Ecto neural progenitor cell (in vitro differentiated cells): ENCODE results near the gene NPHP4.

Source experiments
- DNase-seq: peaks from one replicate; pipeline ENCODE4 v3.0.0-alpha.2; 2018; ENCODE audit warnings: low spot score

NPHP4 gene

DNA sequence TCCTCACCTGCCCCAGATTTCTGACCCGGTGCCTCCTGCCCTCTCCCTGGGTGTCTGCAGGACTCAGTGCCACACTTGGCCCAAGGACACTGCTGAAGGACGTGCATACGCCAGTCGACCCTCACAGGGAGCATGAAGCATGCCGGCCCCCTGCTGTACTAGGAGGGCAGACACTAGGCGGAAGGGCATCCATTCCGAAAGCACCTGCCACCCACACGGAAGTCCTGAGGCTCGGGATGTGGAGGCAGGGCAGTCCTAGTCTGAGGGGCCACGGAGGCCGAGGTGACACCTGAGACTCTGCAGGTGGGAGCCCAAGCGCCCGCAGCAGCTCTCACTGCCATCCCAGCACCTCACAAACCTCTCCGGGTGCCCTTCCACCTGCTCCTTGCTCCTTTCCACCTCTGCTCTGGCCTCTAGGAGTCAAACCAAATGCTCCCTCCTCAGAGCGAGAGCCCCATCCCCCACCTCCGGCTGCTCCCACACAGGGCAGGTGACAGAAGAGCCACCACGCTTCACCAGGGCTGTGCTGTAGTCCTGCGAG, 2.4 kb downstream of the NPHP4 start:
- DNase-seq, result no peak

DNA sequence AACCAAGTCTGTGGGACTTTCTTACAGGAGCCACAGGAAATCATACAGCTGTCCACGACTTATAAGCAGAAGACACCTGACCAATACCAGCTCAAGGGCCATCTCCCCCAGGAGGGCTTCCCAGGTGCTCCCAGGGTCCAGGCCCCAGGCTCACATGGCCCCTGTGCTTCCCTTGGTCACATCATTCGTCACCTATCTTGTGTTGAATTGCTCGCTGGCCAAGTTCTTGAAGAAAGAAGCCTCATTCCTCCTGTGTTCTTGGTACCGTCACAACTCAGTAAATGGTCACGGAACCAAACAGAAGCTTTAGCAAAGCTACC, 3.0 kb downstream of the NPHP4 start:
- DNase-seq, result no peak

DNA sequence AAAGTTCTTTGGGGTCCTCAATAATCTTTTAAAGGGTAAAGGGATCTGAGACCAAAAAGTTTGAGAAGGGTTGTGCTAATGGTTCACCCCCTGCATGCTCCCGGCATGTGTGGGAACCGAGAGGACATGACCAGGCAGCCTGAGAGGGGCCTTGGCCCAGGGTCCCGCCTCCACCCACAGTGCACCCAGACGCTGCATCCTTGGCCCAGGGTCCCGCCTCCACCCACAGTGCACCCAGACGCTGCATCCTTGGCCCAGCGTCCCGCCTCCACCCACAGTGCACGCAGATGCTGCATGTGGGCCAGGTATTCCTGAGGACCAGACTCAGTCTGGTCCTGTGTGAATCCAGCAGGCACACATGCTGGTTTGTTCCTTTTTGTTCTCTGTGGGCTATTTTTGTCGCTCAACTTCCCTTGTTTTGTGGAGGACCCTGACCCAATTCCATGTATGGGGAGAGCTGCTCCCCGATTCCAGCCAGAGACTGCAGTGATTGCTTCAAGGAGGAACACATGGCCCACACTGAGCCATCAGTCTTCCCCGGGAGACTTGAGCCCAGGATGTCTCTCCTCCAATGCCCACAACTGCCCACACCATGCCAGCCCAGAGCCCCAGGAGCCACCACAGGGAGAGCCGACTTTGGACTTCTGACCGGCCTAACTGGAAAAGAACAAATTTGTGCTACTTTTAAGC, 3.5 kb downstream of the NPHP4 start:
- DNase-seq, result no peak

DNA sequence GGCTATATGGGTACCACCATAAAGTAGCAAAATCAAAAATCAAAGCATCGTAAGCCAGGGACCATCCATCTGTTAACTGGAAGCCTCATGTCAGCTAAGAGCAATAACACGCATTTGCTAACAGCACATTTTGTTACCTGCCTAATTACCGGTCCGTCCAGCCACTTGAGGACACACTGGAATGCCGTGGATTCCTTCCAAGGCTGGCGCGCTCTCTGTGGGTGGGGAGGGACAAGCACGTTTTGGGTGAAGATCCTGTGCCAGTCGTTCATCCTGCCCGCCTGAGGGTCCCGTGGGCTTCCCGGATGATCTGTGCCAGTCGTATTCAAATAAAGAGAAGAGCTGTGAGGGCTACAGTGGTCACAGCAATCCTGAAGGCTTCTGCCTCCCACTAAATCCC, 6.2 kb downstream of the NPHP4 start:
- DNase-seq, result no peak

DNA sequence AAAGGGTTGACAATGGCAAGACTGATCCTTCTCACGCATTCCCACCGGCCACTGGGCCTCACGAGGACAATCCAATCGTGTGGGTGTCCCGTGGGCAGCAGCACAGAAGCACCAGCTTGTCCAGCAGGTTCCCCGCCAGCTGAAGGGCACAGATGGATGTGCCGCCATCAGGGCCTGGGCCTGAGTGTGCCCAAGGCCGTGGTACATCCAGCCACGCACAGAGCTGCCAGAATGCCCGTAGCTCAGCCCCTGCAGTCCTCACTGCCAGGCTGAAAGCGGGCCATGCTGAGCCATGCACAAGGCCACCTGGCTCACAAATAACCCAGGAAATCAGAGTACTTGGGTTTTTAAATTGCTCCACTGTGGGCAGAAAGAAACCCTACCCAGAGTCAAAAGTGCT, 7.0 kb downstream of the NPHP4 start:
- DNase-seq, result no peak

DNA sequence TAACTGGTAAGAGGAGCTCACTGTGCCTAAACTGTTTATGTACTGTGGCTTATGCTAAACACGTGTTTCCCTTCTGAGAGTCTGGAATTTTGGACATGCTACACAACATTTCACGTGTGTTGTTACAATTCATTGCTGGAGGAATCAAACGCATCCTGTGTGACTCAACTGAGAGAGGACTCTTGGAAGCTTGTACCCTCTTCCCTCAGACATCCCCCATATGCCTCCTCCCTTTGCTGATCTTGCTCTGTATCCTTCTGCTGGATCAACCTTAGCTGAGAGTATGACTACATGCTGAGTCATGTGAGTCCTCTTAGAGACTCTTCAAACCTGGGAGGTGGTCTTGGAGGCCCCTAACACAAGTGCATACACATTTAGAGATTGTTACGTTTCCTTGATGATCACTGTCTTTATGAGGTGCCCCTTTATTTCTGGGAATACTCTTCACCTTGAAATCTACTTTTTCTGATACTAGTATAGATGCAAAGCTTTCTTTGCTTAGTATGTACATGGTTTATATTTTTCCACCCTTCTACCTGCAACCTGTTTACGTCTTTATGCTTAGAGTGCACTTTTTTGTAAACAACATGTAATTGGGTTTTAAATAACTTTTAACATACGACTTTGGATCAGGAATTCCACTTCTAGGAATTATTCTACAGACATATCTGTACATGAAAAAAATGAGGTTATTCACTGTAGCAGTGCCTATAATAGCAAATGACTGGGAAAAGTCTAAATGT, 8.7 kb downstream of the NPHP4 start:
- DNase-seq, result no peak

DNA sequence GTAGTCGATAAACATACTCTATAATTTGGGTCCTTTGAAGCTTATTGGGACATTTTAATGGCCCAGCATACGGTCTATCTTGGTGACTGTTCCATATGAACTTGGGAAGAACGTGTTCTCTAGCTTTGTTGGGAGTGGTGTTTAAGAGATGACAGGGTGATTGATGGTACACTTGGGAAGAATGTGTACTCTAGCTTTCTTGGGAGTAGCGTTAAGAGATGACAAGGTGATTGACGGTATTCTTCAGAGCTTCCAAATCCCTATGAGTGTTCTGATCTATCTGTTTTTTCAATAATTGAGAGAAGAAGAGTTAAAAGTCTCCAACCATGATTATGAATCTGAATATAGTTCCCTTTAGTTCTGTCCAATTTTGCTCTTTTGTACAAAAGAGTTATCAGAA, 9.4 kb downstream of the NPHP4 start:
- no peak for DNase-seq

DNA sequence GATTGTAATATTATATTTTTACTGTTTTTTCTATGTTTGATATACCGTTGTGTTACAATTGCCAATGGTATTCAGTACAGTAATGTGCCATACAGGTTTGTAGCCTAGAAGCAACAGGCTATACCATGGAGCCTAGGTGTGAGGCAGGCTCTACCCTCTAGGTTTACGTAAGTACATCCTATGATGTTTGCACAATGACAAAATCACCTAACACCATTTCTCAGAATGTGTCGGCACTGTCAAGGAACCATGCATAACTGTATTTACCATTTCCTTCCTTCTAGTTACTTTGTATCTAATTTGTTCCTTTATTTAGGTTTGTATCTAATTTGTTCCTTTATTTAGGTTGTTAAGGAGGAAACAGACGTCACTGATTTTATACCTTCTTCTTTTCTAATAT, 9.9 kb downstream of the NPHP4 start:
- DNase-seq, result no peak

DNA sequence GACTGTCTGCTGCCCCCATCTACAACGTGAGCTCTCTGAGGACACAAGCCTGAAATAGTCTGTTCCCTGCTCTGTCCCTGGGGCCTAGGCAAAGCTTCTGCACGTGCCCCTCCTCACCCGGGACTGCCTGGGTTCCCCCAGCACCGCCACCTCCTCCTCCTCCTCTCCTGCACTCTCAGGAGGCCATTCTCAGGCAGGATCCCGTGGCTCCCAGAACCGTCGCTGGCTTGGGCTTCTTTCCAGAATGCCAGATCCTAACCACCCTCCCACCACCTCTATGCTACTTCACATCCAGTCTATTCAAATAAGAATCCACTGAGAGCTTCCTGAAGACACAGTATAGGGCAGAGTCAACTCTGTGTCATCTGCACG, 11.2 kb downstream of the NPHP4 start:
- DNase-seq, result no peak

DNA sequence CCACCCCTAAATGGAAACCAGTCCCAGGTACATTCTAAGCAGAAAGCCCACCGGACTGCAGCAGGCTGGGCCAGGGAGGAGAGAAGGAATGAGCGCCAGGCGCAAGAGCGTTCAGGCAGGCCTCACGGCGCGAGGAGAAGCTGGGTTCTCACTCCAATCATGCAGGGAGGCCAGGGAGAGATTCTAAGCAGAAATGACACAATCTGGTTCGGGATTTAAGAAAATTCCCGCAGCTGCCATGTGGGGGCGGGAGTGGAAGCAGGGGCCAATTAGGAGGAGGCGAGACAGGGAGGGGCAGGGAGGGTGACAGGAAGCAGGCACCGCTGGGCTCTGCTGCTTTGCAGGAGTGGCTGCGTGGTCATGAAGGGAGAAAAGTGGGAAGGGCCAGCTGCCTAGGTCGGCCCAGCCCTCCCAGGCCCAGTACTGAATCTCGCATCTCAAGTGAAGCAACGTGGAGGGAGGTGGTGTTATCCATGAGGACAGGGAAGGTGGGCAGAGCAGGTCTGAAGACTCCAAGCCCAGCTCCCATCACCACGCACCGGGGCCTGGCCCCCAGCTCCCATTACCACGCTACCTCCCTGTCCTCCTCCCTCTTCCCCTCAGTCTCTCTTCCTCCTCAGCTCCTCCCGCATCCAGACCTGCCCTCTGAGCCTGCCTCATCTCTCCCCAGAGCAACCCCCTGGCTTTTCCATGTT, 11.8 kb downstream of the NPHP4 start:
- DNase-seq, result peak; percentile 86

DNA sequence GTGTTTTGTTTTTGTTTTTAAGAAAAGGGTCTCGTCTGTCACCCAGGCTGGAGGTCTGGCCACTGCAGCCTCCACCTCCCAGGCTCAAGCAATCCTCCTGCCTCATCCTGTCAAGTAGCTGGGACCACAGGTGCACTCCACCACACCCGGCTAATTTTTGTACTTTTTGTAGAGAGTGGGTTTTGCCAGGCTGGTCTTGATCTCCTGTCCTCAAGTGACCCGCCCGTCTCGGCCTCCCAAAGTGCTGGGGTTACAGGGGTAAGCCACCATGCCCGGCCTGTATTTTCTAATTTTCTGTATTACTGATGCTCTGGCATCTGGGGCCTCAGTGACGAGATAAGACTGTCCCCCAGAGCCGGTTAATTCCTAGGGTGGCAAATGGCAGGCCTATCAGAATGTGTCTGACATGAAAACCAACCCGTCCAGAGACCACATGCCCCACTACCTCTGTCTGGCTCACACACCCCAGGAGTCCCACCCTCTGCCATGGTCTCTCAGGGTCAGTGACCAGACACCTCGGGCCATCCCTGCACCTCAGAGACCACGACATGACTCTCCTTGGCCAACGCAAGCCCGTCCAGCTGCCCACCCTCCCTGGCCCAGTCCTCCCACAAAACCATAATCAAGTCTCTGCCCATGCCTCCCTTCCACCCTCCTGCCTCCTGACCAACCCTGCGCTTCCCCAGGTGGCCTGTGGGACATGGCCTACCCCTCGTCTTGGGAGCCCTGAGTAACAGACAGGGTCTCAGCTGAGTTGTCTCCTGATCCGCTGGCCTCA, 12.5 kb downstream of the NPHP4 start:
- no peak for DNase-seq

DNA sequence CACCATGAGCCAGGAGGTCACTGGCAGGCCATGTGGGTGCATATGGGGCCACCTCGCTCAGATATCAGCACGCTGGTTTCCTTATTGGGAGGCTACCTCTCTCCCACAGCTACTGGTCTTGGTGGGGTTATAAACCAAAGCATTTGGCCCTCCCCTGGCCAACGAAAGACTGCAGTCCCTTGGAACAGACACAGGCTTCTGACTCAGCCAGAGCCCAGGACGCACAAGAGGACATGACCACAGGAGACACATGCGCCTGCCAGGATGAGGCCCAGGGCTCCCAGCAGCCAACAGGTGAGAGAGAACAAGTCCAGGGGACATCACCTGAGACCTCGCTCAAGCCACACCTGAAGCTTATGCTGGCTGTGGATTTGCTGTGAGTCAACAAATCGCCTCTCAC, 13.8 kb downstream of the NPHP4 start:
- no peak for DNase-seq

DNA sequence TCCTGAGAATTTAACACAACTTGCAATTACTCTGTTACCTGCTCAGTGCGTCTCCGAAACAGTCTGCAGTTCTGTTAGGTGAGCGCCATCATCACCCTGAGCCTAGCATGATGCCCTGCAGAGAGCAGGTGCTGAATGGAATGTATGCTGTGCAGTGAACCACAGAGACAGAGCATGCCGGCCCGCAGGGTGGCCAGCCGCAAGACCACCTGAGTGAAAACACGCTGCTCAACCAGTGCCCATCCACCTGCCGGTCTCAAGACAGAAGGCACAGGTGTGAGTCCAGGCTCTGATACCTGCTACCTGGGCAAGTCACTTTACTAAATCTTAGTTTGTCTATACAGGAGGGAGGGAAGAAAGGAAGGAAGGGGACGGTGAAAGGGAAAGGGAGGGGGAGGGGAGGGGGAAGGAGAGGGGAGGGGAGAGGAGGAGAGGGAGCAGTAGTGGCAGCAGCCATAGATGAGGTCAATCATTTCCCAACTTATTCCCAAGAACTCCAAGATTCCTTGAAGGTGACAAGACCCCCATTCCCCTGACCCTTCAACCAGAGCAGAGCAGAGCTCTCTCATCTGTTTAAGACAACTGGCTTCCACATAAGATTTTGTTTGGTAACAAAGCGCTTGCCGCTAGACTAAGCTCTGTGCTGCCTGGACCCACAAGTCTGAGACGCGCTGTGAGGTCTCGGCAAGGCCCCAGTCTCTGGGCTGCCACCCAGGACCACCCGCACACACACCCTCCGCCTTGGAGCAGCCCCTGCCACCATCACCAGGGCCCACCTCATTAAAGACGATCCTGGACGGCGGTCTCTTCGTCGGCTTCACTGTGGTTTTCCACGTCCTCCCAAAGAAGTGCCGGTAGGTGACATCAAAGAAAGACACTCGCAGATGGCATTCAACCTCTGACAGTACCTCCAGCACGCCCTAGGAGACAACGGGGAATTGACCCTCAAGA, 14.5 kb downstream of the NPHP4 start:
- no peak for DNase-seq

DNA sequence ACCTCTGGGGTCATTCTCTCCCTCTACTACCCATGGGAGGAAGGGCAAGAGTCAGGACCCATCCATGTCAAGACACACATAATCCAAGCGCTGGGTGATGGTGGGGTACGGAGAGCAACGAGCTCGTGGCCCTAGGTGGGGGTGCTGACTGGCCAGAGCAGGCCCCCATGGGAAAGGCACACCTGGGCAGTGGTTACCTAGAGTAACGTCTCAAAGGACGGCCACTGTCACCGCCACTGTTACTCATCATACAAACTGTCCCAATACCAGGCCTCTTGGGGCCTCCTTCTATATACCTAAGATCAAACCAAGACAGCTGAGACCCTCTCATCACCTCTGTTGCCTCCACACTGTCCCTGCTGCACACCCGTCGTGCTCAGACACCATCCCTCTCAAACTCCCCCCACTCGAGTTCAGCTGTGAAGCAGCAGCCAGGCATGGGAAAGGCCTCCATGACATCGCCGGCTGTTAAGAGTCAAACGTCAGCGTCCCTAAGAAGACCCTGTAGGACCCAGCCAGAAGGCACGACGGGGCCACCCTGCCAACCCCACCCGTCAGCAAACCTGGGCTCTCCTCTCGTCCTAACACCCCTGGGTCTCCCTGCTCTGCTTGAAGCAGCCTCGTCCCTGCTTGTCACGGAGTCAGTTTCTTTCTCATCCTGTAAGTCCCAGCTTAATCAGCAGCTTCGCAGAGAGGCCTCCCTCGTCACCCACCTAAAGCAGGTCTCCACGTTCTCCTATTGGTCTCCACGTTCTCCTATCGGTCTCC, 15.3 kb downstream of the NPHP4 start:
- no peak for DNase-seq

DNA sequence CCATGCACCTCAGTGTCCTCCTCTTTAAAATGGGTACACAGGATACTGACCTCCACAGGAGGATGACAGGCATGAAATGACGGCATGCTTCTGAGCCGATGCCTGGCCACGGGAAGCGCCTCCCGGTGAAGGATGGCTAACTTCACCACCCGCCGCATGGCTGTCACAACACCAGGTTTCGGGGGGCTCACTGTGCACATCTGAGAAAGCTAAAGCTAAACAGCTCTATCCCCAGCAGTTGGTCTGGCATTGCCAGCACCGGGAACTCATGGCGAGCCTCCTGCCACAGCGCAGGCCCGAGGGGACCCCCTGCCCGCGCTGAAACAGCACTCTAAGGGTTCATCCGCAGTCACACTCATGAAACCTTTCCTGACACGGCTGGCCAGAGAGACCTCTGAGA, 16.0 kb downstream of the NPHP4 start:
- DNase-seq, result no peak

DNA sequence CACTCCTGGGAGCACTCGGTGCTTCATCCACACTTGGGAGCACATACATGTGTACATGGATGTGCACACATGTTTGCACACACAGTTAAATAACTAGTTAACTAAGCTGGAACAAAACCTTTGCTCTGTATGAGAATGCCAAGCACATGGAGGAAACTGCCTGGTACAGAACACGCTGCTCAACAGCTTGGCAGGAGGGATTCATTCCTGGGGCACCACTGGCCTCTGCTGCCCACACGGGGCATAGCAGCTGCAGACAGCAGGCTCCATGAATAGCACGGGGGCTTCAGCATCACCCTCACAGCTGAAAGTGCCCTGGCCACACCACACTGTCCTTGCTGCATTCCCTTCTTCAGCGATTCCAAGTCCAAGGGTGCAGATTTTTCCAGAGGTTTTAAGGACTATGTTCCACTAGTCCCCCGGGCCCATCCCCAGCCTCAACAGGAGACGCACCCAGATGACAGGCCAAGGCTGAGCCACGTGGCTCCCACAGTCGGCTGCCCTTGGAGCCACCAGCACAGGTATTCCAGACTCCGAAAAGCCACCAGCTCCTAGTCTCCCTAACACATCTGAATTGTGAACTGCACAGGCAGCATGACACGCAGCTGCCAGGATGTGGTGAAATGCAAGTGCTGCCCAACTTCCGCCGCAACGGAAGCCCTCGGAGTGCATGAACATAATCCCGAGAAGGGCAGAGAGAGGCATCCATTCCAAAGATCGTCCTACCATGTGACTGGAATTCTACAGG, 16.9 kb downstream of the NPHP4 start:
- no peak for DNase-seq

DNA sequence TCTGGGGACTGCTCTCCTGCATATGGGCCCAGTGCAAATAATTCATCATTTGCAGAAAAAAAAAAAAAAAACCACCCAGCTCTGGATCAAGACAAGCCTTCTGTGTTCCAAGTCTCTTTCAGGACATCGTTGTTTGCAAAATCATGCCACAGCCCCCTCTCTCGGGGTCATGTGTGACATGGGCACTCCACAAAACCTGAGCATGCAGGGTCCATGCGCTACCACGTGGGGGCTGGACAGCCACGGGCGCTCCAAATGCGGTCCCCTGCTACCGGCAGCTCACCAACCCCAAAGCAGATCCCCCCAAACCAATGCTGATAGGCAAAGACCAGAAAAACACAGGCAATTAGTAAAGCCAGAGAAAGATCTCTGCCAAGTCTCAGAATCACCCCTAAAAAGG, 17.6 kb downstream of the NPHP4 start:
- no peak for DNase-seq

DNA sequence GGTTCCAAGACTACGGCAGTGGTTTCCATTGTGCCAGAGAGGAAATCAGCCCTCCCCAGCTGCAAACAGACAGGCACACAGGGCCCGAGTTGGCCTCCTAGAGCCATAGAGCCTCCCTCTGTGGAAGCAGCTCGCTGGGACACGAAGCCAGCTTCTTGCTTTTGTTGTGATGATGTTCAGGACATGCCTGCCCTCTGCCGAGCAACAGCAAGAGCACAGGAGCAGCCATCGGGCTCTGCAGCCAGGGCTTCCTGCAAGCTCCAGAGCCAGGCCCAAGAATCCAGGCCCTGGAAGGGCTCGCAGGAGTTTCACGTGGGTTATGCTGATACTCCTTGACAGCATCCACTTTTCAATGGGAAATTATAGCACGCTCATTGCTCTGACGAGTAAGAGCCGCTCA, 18.5 kb downstream of the NPHP4 start:
- no peak for DNase-seq

DNA sequence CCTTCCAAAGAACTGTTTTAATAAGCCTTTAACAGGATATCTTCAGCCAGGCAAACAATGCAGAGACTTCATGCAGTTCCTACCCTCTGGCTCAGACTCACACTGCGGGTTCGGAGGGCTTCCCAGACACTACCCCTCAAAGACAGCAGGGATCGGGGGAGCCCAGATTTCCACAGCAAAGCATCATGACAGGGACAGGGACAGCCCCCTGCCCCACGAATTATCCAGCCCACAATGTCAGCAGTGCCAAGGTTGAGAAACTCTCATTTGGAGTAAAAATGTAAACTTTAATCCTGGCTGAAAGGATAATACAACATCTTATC, 20.1 kb downstream of the NPHP4 start:
- DNase-seq, result no peak
